ENCODE measurements around the gene HTRA1.

- TF ChIP-seq CTCF (conservative IDR thresholded peaks at IDR 0.05; ENCODE audit: low read depth, low read length), result no peak
- TF ChIP-seq EZH2 (IDR thresholded peaks at IDR 0.05; ENCODE audit: borderline replicate concordance, low read depth, low read length, poor library complexity, severe bottlenecking), result no peak
Measured at GRCh38 chr10:122486406-122487080, 25.2 kb downstream of the HTRA1 start.
